SU-DHL-6 (cell line): ENCODE measurements around the gene RFTN1.

Experiments
- H2AFZ ChIP-seq: fragments of 200-600 bp; sonication (generic); 2 replicates; pipeline ENCODE4 v1.6.1; 2014; ENCODE audit warnings: low read depth, mild to moderate bottlenecking, moderate library complexity, mixed read lengths, antibody characterized with exemption, low read length; ENCODE audit not compliant: severe bottlenecking
- H3F3A ChIP-seq: fragments of 200-600 bp; shearing (Covaris generic); 2 replicates; pipeline ENCODE4 v1.6.0; 2016; ENCODE audit warnings: antibody characterized with exemption, mild to moderate bottlenecking; ENCODE audit not compliant: insufficient read depth
- H3K27ac ChIP-seq: fragments of 200-600 bp; sonication (generic); 2 replicates; pipeline ENCODE4 v1.5.1; 2016; ENCODE audit warnings: low read depth, mild to moderate bottlenecking, low read length, moderate library complexity, mixed read lengths
- H3K27me3 ChIP-seq: fragments of 200-600 bp; sonication (generic), shearing (Covaris generic); 2 replicates; pipeline ENCODE4 v1.6.0; 2014; ENCODE audit warnings: mild to moderate bottlenecking, low read length
- H3K36me3 ChIP-seq: fragments of 200-600 bp; sonication (generic); 2 replicates; pipeline ENCODE4 v1.6.1; 2014; ENCODE audit warnings: mild to moderate bottlenecking, low read length, mixed read lengths
- H3K4me2 ChIP-seq: fragments of 300-600, 200-600 bp; shearing (Covaris generic), sonication (generic); 2 replicates; pipeline ENCODE4 v1.6.0; 2014; ENCODE audit warnings: low read length, low read depth, mild to moderate bottlenecking; ENCODE audit not compliant: poor library complexity, severe bottlenecking
- H3K4me3 ChIP-seq: fragments of 200-600 bp; sonication (generic); 2 replicates; pipeline ENCODE4 v1.5.1; 2014; ENCODE audit warnings: antibody characterized with exemption, low read length, mild to moderate bottlenecking, mixed read lengths; ENCODE audit not compliant: insufficient read depth, poor library complexity, severe bottlenecking
- H3K79me2 ChIP-seq: fragments of 200-600 bp; sonication (generic); 2 replicates; pipeline ENCODE4 v1.6.1; 2014; ENCODE audit warnings: mild to moderate bottlenecking, low read length, moderate library complexity; ENCODE audit not compliant: insufficient read depth
- H3K9ac ChIP-seq: fragments of 200-600 bp; sonication (generic); 2 replicates; pipeline ENCODE4 v1.7.0; 2014; ENCODE audit warnings: mild to moderate bottlenecking, low read length
- H3K9me2 ChIP-seq: fragments of 200-600 bp; sonication (generic); replicated peaks from 2 replicates; pipeline ENCODE4 v1.6.1; 2014; ENCODE audit warnings: low read length; ENCODE audit not compliant: insufficient read depth
- H3K9me3 ChIP-seq: fragments of 200-600 bp; sonication (generic); 2 replicates; pipeline ENCODE4 v1.6.1; 2014; ENCODE audit warnings: low read length, mixed read lengths; ENCODE audit not compliant: insufficient read depth
- H4K20me1 ChIP-seq: fragments of 200-600 bp; sonication (generic); 2 replicates; pipeline ENCODE4 v1.6.1; 2014; ENCODE audit warnings: low read depth, mild to moderate bottlenecking, antibody characterized with exemption, low read length, moderate library complexity, mixed read lengths
- EZH2phosphoT487 ChIP-seq: fragments of 200-600 bp; sonication (generic), shearing (Covaris generic); conservative IDR thresholded peaks from 2 replicates; pipeline ENCODE4 v1.6.1; 2018; ENCODE audit warnings: mild to moderate bottlenecking, antibody characterized with exemption, low read length, moderate library complexity, mixed read lengths
- TF ChIP-seq, protein P1 (sequence below): fragments of 200-600 bp; sonication (generic); IDR thresholded peaks from one replicate; pipeline ENCODE4 v1.5.1; 2017; ENCODE audit warnings: antibody characterized with exemption, mild to moderate bottlenecking, low read length, moderate library complexity; ENCODE audit not compliant: insufficient read depth, poor library complexity, severe bottlenecking

The RFTN1 gene

GRCh38 chr3:16352428-16352827 is 161.1 kb downstream of the RFTN1 start:
- Histone ChIP-seq H3K9ac (no peak overlapping the region), H3K9me3 (no peaks in the 10 kb centered on the region), H3K4me3 (no peak overlapping the region), H3K27ac (no peak overlapping the region), H2AFZ (no peak overlapping the region), H3K27me3 (no peaks in the 10 kb centered on the region), H3K4me2 (no peak overlapping the region), H3K79me2 (peaks cover 46% of the 10 kb centered on the region), H3F3A (0 out of 2 replicates have a peak, but pooled peaks cover 4% of the 10 kb centered on the region), H4K20me1 (no peaks in the 10 kb centered on the region), H3K36me3 (peaks cover 49% of the 10 kb centered on the region), H3K9me2 (no peaks in the 10 kb centered on the region)
- TF ChIP-seq EZH2phosphoT487 = no peak
- TF ChIP-seq, protein P1, sequence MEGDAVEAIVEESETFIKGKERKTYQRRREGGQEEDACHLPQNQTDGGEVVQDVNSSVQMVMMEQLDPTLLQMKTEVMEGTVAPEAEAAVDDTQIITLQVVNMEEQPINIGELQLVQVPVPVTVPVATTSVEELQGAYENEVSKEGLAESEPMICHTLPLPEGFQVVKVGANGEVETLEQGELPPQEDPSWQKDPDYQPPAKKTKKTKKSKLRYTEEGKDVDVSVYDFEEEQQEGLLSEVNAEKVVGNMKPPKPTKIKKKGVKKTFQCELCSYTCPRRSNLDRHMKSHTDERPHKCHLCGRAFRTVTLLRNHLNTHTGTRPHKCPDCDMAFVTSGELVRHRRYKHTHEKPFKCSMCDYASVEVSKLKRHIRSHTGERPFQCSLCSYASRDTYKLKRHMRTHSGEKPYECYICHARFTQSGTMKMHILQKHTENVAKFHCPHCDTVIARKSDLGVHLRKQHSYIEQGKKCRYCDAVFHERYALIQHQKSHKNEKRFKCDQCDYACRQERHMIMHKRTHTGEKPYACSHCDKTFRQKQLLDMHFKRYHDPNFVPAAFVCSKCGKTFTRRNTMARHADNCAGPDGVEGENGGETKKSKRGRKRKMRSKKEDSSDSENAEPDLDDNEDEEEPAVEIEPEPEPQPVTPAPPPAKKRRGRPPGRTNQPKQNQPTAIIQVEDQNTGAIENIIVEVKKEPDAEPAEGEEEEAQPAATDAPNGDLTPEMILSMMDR = no peak

- H3K4me2 ChIP-seq = no peak overlapping the region
- H3K9ac ChIP-seq = no peak overlapping the region
Measured at GRCh38 chr3:16350597-16351318, 162.7 kb downstream of the RFTN1 start.

DNA sequence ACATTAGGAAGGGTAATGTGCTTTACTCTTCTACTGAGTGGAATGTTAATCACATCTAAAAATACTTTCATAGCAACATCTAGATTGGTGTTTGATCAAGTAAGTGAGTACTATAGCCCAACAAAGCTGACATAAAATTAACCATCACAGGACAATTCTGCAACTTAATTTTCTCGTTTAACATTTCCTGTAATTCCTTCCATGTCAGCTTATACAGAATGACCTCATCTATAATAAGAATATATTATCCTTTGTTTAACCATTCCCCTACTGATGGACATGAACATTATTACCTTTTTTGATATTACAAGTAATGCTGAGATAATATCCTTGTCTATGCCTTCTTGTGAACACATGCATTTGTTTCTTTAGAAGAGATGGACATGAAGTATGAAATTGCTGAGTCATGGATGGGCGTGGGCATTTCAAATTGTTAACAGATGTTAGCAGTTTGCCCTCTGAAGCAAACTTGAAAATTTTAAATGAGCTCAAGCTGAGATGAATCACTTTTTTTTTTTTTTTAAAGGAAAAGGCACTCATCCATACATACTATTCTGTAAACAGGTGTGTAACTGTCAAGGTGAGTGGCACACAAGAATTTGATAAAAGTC is 163.4 kb downstream of the RFTN1 start:
- no peak overlapping the region for H2AFZ ChIP-seq
- TF ChIP-seq, protein P1 = no peak

More at GRCh38 chr3:16350597-16351318, 162.7 kb downstream of the RFTN1 start:
- peaks cover 60% of the 10 kb centered on the region for H3K36me3 ChIP-seq
- no peak overlapping the region for H2AFZ ChIP-seq
- H3K27ac ChIP-seq = no peak overlapping the region
- H3K9me3 ChIP-seq = no peaks in the 10 kb centered on the region
- 0 out of 2 replicates have a peak, but pooled peaks cover 6% of the 10 kb centered on the region for H3F3A ChIP-seq
- H3K27me3 ChIP-seq = no peaks in the 10 kb centered on the region
- H4K20me1 ChIP-seq = no peaks in the 10 kb centered on the region
- H3K9me2 ChIP-seq = no peaks in the 10 kb centered on the region
- H3K79me2 ChIP-seq = peaks cover 41% of the 10 kb centered on the region
- no peak overlapping the region for H3K4me3 ChIP-seq
- TF ChIP-seq, protein P1 = no peak
- no peak for TF ChIP-seq EZH2phosphoT487

More for the DNA sequence above, 163.4 kb downstream of the RFTN1 start:
- H3K36me3 ChIP-seq = peaks cover 66% of the 10 kb centered on the region
- 0 out of 2 replicates have a peak, but pooled peaks cover 6% of the 10 kb centered on the region for H3F3A ChIP-seq
- H3K9me3 ChIP-seq = no peaks in the 10 kb centered on the region
- no peaks in the 10 kb centered on the region for H3K9me2 ChIP-seq
- H3K27ac ChIP-seq = no peak overlapping the region
- no peak overlapping the region for H3K4me3 ChIP-seq
- H3K79me2 ChIP-seq = peaks cover 34% of the 10 kb centered on the region
- no peak overlapping the region for H3K4me2 ChIP-seq
- H3K9ac ChIP-seq = no peak overlapping the region
- H3K27me3 ChIP-seq = no peaks in the 10 kb centered on the region
- no peaks in the 10 kb centered on the region for H4K20me1 ChIP-seq
